ENCODE results near the gene WNK4.

Gene WNK4

DNA sequence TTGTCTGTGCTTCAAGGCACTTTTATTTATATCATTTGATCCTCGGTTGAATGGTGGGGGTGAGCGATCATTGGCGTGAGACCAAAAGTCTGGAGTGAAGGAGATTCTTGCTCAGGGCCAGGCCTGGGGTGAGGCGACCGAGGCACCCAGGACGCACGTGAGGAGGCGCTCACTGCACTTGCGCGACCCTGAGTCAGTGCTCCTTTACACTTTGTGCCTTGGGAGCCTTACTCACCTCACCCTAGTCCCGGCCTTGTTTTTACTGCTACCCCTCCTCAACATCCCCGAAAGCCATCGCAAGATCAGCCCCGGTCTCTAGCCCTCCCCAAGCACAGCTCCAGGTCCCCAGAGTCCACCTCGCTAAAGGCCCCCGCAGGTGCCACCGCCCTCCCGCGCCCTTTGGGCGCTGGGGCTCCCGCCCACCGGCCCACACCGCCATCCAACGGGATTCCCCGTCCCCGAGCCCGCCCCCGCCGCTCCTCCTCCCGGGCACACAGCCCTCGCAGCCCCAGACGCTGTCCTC is 36.1 kb upstream of the WNK4 start:
- Histone ChIP-seq H3K9ac (ENCODE audit: low read depth, low read length, poor library complexity) (peak overlapping the region; percentile 94), H4K91ac (ENCODE audit: low read depth, low read length, poor library complexity) (no peak overlapping the region), H3K79me1 (ENCODE audit: low read depth, low read length) (peaks cover 2% of the 10 kb centered on the region), H3K4ac (ENCODE audit: low read length) (no peak overlapping the region), H3K4me2 (ENCODE audit: insufficient read depth, low read length, poor library complexity, severe bottlenecking) (peak overlapping the region; percentile 55), H3K9me3 (replicated peaks in 1 of 2; ENCODE audit: control insufficient read depth in 2 of 2, insufficient read depth in 1 of 2, low read depth in 1 of 2, low read length in 2 of 2) (peaks cover 2 to 3% of the 10 kb centered on the region in 2 donors), H3K18ac (ENCODE audit: low read length) (peak overlapping the region; percentile 95), H3K27me3 (ENCODE audit: control insufficient read depth in 3 of 3, insufficient read depth in 3 of 3, low read depth in 1 of 3, low read length in 3 of 3) (peaks cover 0 to 3% (median 0%) of the 10 kb centered on the region in 3 experiments), H4K8ac (ENCODE audit: low read depth, low read length) (no peak overlapping the region), H3K36me3 (replicated peaks in 1 of 2; ENCODE audit: control insufficient read depth in 2 of 2, insufficient read depth in 2 of 2, low read length in 2 of 2) (no peaks in the 10 kb centered on the region), H2BK120ac (ENCODE audit: low read depth, low read length) (no peak overlapping the region), H2BK12ac (ENCODE audit: low read length) (no peak overlapping the region), H2AFZ (ENCODE audit: low read length) (peak overlapping the region; percentile 94), H2BK15ac (ENCODE audit: low read length) (no peak overlapping the region), H2AK5ac (ENCODE audit: low read depth, low read length) (no peak overlapping the region), H3K23ac (ENCODE audit: low read depth, low read length, poor library complexity) (peak overlapping the region; percentile 83), H3K14ac (ENCODE audit: low read length) (no peak overlapping the region), H2BK5ac (ENCODE audit: low read length) (peak overlapping the region; percentile 55), H3K27ac (replicated peaks; ENCODE audit: low read length) (peak overlapping the region; percentile 89), H3K4me3 (ENCODE audit: low read length in 2 of 2) (peak overlapping the region; percentile 72 to 89), H3K4me1 (ENCODE audit: control insufficient read depth in 2 of 2, insufficient read depth in 1 of 2, low read depth in 1 of 2, low read length in 2 of 2) (peaks cover 3 to 4% of the 10 kb centered on the region in 2 donors)
- no peak for DNase-seq (ENCODE audit: low spot score)
- WGBS, 2 donors (ENCODE audit: extremely low coverage in 2 of 2, insufficient read length in 2 of 2, insufficient replicate concordance in 1 of 2) = no CpG with 5 or more reads among the region's 32 CpGs

GRCh38 chr17:42744806-42745617 is 35.4 kb upstream of the WNK4 start, which contains the start of gene EZH1:
TSS of gene EZH1 (minus strand) at chr17:42745040. CDS start at chr17:42728941, 16,099 bp downstream.
- no peak within 1 kb of the TSS for H3K4ac ChIP-seq (ENCODE audit: low read length)
- WGBS, 2 donors (ENCODE audit: extremely low coverage in 2 of 2, insufficient read length in 2 of 2, insufficient replicate concordance in 1 of 2) = no CpG with 5 or more reads among the region's 50 CpGs
- H3K27me3 ChIP-seq (ENCODE audit: control insufficient read depth in 3 of 3, insufficient read depth in 3 of 3, low read depth in 1 of 3, low read length in 3 of 3) = peaks cover 0 to 3% (median 0%) of the 10 kb centered on the region in 3 experiments

DNA sequence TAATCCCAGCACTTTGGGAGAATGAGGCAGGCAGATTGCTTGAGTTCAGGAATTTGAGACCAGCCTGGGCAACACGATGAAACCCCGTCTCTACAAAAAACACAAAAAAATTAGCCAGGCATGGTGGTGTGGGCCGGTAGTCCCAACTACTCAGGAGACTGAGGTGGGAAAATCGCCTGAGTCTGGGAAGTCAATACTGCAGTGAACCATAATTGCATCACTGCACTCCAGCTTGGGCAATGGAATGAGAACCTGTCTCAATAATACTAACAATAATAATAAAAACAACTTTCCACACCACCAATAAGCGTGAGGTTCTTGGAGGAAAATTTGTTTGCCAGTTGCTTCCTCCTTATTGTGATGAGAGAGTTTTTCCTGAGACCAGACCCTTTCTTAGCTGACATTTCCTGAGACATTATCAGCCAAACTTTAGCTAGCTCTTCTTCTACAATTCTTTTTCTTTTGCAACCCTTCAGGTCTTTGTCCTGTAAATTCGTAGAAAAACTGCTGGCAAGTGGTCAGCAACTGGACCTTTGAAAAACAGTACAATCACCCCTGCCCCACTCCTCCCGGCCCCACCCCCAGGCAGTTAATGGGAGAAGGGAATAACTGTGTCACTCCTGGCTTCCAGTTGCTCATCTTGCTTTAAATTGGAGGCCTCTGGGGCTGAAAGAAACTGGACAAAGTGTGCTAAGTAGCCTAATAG is 32.1 kb upstream of the WNK4 start:
- peaks cover 0 to 3% (median 0%) of the 10 kb centered on the region in 3 experiments for H3K27me3 ChIP-seq (ENCODE audit: control insufficient read depth in 3 of 3, insufficient read depth in 3 of 3, low read depth in 1 of 3, low read length in 3 of 3)
- peak overlapping the region; percentile 83 for H2AFZ ChIP-seq (ENCODE audit: low read length)
- H3K9ac ChIP-seq (ENCODE audit: low read depth, low read length, poor library complexity) = no peak overlapping the region
- no peak overlapping the region for H3K18ac ChIP-seq (ENCODE audit: low read length)
- H2BK5ac ChIP-seq (ENCODE audit: low read length) = no peak overlapping the region
- H4K8ac ChIP-seq (ENCODE audit: low read depth, low read length) = no peak overlapping the region
- H3K79me1 ChIP-seq (ENCODE audit: low read depth, low read length) = peaks cover 2% of the 10 kb centered on the region
- no peak overlapping the region for H3K27ac ChIP-seq (replicated peaks; ENCODE audit: low read length)
- no peak overlapping the region for H3K4ac ChIP-seq (ENCODE audit: low read length)
- H3K36me3 ChIP-seq (replicated peaks in 1 of 2; ENCODE audit: control insufficient read depth in 2 of 2, insufficient read depth in 2 of 2, low read length in 2 of 2) = no peaks in the 10 kb centered on the region
- H2BK12ac ChIP-seq (ENCODE audit: low read length) = no peak overlapping the region
- no CpG with 5 or more reads among the region's 7 CpGs for WGBS, 2 donors (ENCODE audit: extremely low coverage in 2 of 2, insufficient read length in 2 of 2, insufficient replicate concordance in 1 of 2)
- H3K14ac ChIP-seq (ENCODE audit: low read length) = no peak overlapping the region
- no peak overlapping the region for H2BK120ac ChIP-seq (ENCODE audit: low read depth, low read length)
- H3K9me3 ChIP-seq (replicated peaks in 1 of 2; ENCODE audit: control insufficient read depth in 2 of 2, insufficient read depth in 1 of 2, low read depth in 1 of 2, low read length in 2 of 2) = peaks cover 2 to 3% of the 10 kb centered on the region in 2 donors
- no peak overlapping the region for H2AK5ac ChIP-seq (ENCODE audit: low read depth, low read length)
- no peak overlapping the region for H4K91ac ChIP-seq (ENCODE audit: low read depth, low read length, poor library complexity)
- H3K23ac ChIP-seq (ENCODE audit: low read depth, low read length, poor library complexity) = no peak overlapping the region
- no peak overlapping the region for H2BK15ac ChIP-seq (ENCODE audit: low read length)
- peaks cover 6 to 12% of the 10 kb centered on the region in 2 donors for H3K4me1 ChIP-seq (ENCODE audit: control insufficient read depth in 2 of 2, insufficient read depth in 1 of 2, low read depth in 1 of 2, low read length in 2 of 2)
- DNase-seq (ENCODE audit: low spot score) = no peak
- H3K4me3 ChIP-seq (ENCODE audit: low read length in 2 of 2) = no peak overlapping the region
- H3K4me2 ChIP-seq (ENCODE audit: insufficient read depth, low read length, poor library complexity, severe bottlenecking) = no peak overlapping the region

More at GRCh38 chr17:42744806-42745617, 35.4 kb upstream of the WNK4 start, which contains the start of gene EZH1:
- peaks cover 2 to 3% of the 10 kb centered on the region in 2 donors for H3K9me3 ChIP-seq (replicated peaks in 1 of 2; ENCODE audit: control insufficient read depth in 2 of 2, insufficient read depth in 1 of 2, low read depth in 1 of 2, low read length in 2 of 2)
- H3K79me1 ChIP-seq (ENCODE audit: low read depth, low read length) = peaks cover 2% of the 10 kb centered on the region
- peak within 1 kb of the TSS; percentile 72 to 89 for H3K4me3 ChIP-seq (ENCODE audit: low read length in 2 of 2)
- peak within 1 kb of the TSS; percentile 55 for H3K4me2 ChIP-seq (ENCODE audit: insufficient read depth, low read length, poor library complexity, severe bottlenecking)
- peak within 1 kb of the TSS; percentile 55 for H2BK5ac ChIP-seq (ENCODE audit: low read length)
- peak within 1 kb of the TSS; percentile 83 for H3K23ac ChIP-seq (ENCODE audit: low read depth, low read length, poor library complexity)
- H2BK12ac ChIP-seq (ENCODE audit: low read length) = no peak within 1 kb of the TSS
- H2BK120ac ChIP-seq (ENCODE audit: low read depth, low read length) = no peak within 1 kb of the TSS
- peak; percentile 93 for DNase-seq (ENCODE audit: low spot score)
- H2AFZ ChIP-seq (ENCODE audit: low read length) = peak within 1 kb of the TSS; percentile 94
- H3K4me1 ChIP-seq (ENCODE audit: control insufficient read depth in 2 of 2, insufficient read depth in 1 of 2, low read depth in 1 of 2, low read length in 2 of 2) = peaks cover 6 to 10% of the 10 kb centered on the region in 2 donors
- H4K8ac ChIP-seq (ENCODE audit: low read depth, low read length) = no peak within 1 kb of the TSS
- H3K27ac ChIP-seq (replicated peaks; ENCODE audit: low read length) = peak within 1 kb of the TSS; percentile 89
- peak within 1 kb of the TSS; percentile 57 for H2AK5ac ChIP-seq (ENCODE audit: low read depth, low read length)
- no peaks in the 10 kb centered on the region for H3K36me3 ChIP-seq (replicated peaks in 1 of 2; ENCODE audit: control insufficient read depth in 2 of 2, insufficient read depth in 2 of 2, low read length in 2 of 2)
- peak within 1 kb of the TSS; percentile 94 for H3K9ac ChIP-seq (ENCODE audit: low read depth, low read length, poor library complexity)
- H2BK15ac ChIP-seq (ENCODE audit: low read length) = no peak within 1 kb of the TSS
- no peak within 1 kb of the TSS for H3K14ac ChIP-seq (ENCODE audit: low read length)
- H4K91ac ChIP-seq (ENCODE audit: low read depth, low read length, poor library complexity) = no peak within 1 kb of the TSS
- peak within 1 kb of the TSS; percentile 95 for H3K18ac ChIP-seq (ENCODE audit: low read length)

Measured in neuronal stem cell (in vitro differentiated cells).